Effector CD8-positive, alpha-beta T cell (primary cell): Measurements from ENCODE around the gene TPK1.
"Not testable (repeated sequence)": the region's sequence is repeated elsewhere in the genome, so short reads cannot be mapped to it uniquely, and the experiment has no call there.

Experiments used
- DNase-seq: peaks from one replicate; lab custom pipeline; 2025; lab: John Stamatoyannopoulos, UW

TPK1 gene

GRCh38 chr7:144822223-144822622 lies 13.6 kb downstream of the TPK1 start:
- DNase-seq, result no peak

- DNase-seq, result no peak
These were observed 14.8 kb downstream of the TPK1 start for GRCh38 chr7:144821067-144821466.

- DNase-seq, result no peak
These were observed 15.3 kb downstream of the TPK1 start for GRCh38 chr7:144820552-144820951.

- DNase-seq, result no peak
These were observed 16.3 kb downstream of the TPK1 start for GRCh38 chr7:144819566-144819965.

- DNase-seq, result peak; percentile 13
These were observed 17.3 kb downstream of the TPK1 start for GRCh38 chr7:144818511-144818910.

- no peak for DNase-seq
These were observed 18.9 kb downstream of the TPK1 start for GRCh38 chr7:144817001-144817400.

- no peak for DNase-seq
These were observed 21.6 kb downstream of the TPK1 start for GRCh38 chr7:144814299-144814698.

GRCh38 chr7:144812379-144813283 lies 23.2 kb downstream of the TPK1 start:
- DNase-seq, result peak; percentile 15

GRCh38 chr7:144805627-144806239 lies 30.1 kb downstream of the TPK1 start:
- DNase-seq, result no peak

GRCh38 chr7:144800678-144801436 lies 35.0 kb downstream of the TPK1 start:
- not testable (repeated sequence) for DNase-seq

GRCh38 chr7:144796919-144797318 lies 38.9 kb downstream of the TPK1 start:
- DNase-seq, result no peak

GRCh38 chr7:144792050-144792449 lies 43.8 kb downstream of the TPK1 start:
- no peak for DNase-seq

- DNase-seq, result no peak
These were observed 44.4 kb downstream of the TPK1 start for GRCh38 chr7:144791488-144791887.

GRCh38 chr7:144787127-144787526 lies 48.7 kb downstream of the TPK1 start:
- no peak for DNase-seq

GRCh38 chr7:144786522-144786921 lies 49.3 kb downstream of the TPK1 start:
- no peak for DNase-seq

GRCh38 chr7:144786079-144786478 lies 49.8 kb downstream of the TPK1 start:
- no peak for DNase-seq

GRCh38 chr7:144785521-144785920 lies 50.3 kb downstream of the TPK1 start:
- no peak for DNase-seq

- no peak for DNase-seq
These were observed 50.9 kb downstream of the TPK1 start for GRCh38 chr7:144784943-144785342.

GRCh38 chr7:144784441-144784840 lies 51.4 kb downstream of the TPK1 start:
- DNase-seq, result no peak

GRCh38 chr7:144782883-144783282 lies 53.0 kb downstream of the TPK1 start:
- DNase-seq, result no peak

GRCh38 chr7:144780071-144780608 lies 55.7 kb downstream of the TPK1 start:
- no peak for DNase-seq

GRCh38 chr7:144777889-144778288 lies 58.0 kb downstream of the TPK1 start:
- not testable (repeated sequence) for DNase-seq
